K562 (cell line): Measurements from ENCODE around the gene RASIP1. TPM values are rescaled to one million over a fixed set of nuclear protein-coding genes. Genes with fewer than 3 reads are reported as not detected.

ENCODE experiments used
- ATAC-seq: fragments of 200-7000 bp; cut with Tn5 transposase; 3 replicates; pipeline ENCODE4 v1.9.1; 2020; ENCODE audit warnings: moderate library complexity
- BruUV-seq: library from RNA; stranded (reverse); fragments of 400-500 nt; replicated peaks from 2 replicates; lab custom pipeline; 2021; lab: Mats Ljungman, UMichigan
- CTCF ChIA-PET: fragments of 300-600 bp; formaldehyde crosslinking; extraction: SDS; loops from one replicate; lab custom pipeline; 2021; ENCODE audit warnings: low intra/inter-chr PET ratio; lab: Yijun Ruan, JAX
- POLR2A ChIA-PET: fragments of 300-600, 350-650 bp; sonication (Branson Sonifier 250); formaldehyde crosslinking; extraction: SDS; loops from one replicate; lab custom pipeline; 2021; ENCODE audit warnings: antibody characterized with exemption, inconsistent platforms; lab: Yijun Ruan, JAX
- DNase-seq, 4 experiments: peaks; one replicate each; pipeline versions ENCODE4 v3.0.0 to v3.0.0-alpha.2; 2011 to 2018; ENCODE audit warnings: low spot score in 3 of 4, mixed read lengths in 3 of 4; ENCODE audit errors: extremely low read depth in 1 of 4
- FAIRE-seq: peaks from 2 replicates; lab custom pipeline; 2011; peaks lifted over from hg19 to GRCh38; lab: Jason Lieb, UNC
- H2AFZ ChIP-seq: 2 replicates; pipeline ENCODE4 v1.6.0; 2011; ENCODE audit warnings: low read depth, low read length, control low read depth, inconsistent platforms
- H3K27ac ChIP-seq: fragments of 200-600 bp; 3 replicates; pipeline ENCODE4 v1.8.0; 2011; ENCODE audit warnings: low read depth, mild to moderate bottlenecking, control low read depth, inconsistent platforms, low read length, moderate library complexity, mixed read lengths; ENCODE audit errors: extremely low read depth
- H3K27me3 ChIP-seq, 2 experiments: fragments of 300-600 bp in 1 of 2; 2 replicates in 1 of 2; 3 replicates in 1 of 2; pipeline versions ENCODE4 v1.6.0 to v1.8.0; 2011; ENCODE audit warnings: inconsistent platforms in 2 of 2, low read length in 2 of 2, mild to moderate bottlenecking in 1 of 2, mixed read lengths in 1 of 2, moderate library complexity in 1 of 2; ENCODE audit not compliant: control insufficient read depth in 2 of 2, insufficient read depth in 2 of 2
- H3K36me3 ChIP-seq: fragments of 300-600 bp; 3 replicates; pipeline ENCODE4 v1.8.0; 2011; ENCODE audit warnings: mild to moderate bottlenecking, low read length, inconsistent platforms; ENCODE audit not compliant: control insufficient read depth, insufficient read depth
- H3K4me1 ChIP-seq, 2 experiments: fragments of 200-600 bp in 1 of 2; replicated peaks in 1 of 2; 2 replicates in 1 of 2; 3 replicates in 1 of 2; pipeline versions ENCODE4 v1.5.1 to v1.8.0; 2011; ENCODE audit warnings: inconsistent platforms in 2 of 2, low read length in 2 of 2, mild to moderate bottlenecking in 1 of 2, mixed read lengths in 1 of 2, moderate library complexity in 1 of 2; ENCODE audit not compliant: control insufficient read depth in 2 of 2, insufficient read depth in 2 of 2
- H3K4me2 ChIP-seq: 2 replicates; pipeline ENCODE4 v1.6.1; 2011; ENCODE audit warnings: low read length, control low read depth, inconsistent platforms, mixed read lengths; ENCODE audit not compliant: insufficient read depth
- H3K4me3 ChIP-seq: fragments of 200-600 bp; sonication (generic), shearing (Covaris generic); 2 replicates; pipeline ENCODE4 v1.5.1; 2016; ENCODE audit warnings: control low read depth, inconsistent platforms
- H3K79me2 ChIP-seq: fragments of 200-600 bp; 3 replicates; pipeline ENCODE4 v1.8.0; 2011; ENCODE audit warnings: low read length, inconsistent platforms; ENCODE audit not compliant: control insufficient read depth, insufficient read depth
- H3K9ac ChIP-seq, 2 experiments: 2 replicates each; pipeline versions ENCODE4 v1.6.0 to v1.6.1; 2011; ENCODE audit warnings: low read depth in 2 of 2, low read length in 2 of 2, control low read depth in 1 of 2, inconsistent platforms in 1 of 2, mild to moderate bottlenecking in 1 of 2, mixed read lengths in 1 of 2; ENCODE audit not compliant: insufficient read depth in 1 of 2
- H3K9me1 ChIP-seq: one replicate; pipeline ENCODE4 v1.6.0; 2011; ENCODE audit warnings: inconsistent platforms, mild to moderate bottlenecking, low read length, moderate library complexity; ENCODE audit not compliant: control insufficient read depth, insufficient read depth
- H3K9me3 ChIP-seq: replicated peaks from 2 replicates; pipeline ENCODE4 v1.5.1; 2011; ENCODE audit warnings: low read depth, low read length, inconsistent platforms; ENCODE audit not compliant: control insufficient read depth, insufficient read depth
- H4K20me1 ChIP-seq: replicated peaks from 2 replicates; pipeline ENCODE4 v1.6.1; 2011; ENCODE audit warnings: low read length, inconsistent platforms, mixed read lengths; ENCODE audit not compliant: control insufficient read depth, insufficient read depth
- CBX5 ChIP-seq: IDR thresholded peaks from 2 replicates; pipeline ENCODE4 v1.6.1; 2014; ENCODE audit warnings: low read depth, borderline replicate concordance
- DNMT1 ChIP-seq: fragments of 450-650 bp; IDR thresholded peaks from 2 replicates; pipeline ENCODE4 v1.6.1; 2016; ENCODE audit warnings: antibody characterized with exemption, mild to moderate bottlenecking
- HINFP ChIP-seq: fragments of 450-650 bp; conservative IDR thresholded peaks from 2 replicates; pipeline ENCODE4 v1.6.1; 2016; ENCODE audit warnings: missing genetic modification characterization, low read depth, mild to moderate bottlenecking, control low read depth, missing compliant biosample characterization
- KAT2B ChIP-seq: IDR thresholded peaks from one replicate; pipeline ENCODE4 v1.6.1; 2012; ENCODE audit warnings: low read depth, mild to moderate bottlenecking, control low read depth, inconsistent platforms, low read length, moderate library complexity
- KDM2B ChIP-seq: fragments of 250-450 bp; sonication (Bioruptor Pico); IDR thresholded peaks from 2 replicates; pipeline ENCODE4 v1.8.0; 2021; ENCODE audit warnings: mild to moderate bottlenecking, moderate library complexity
- MEIS2 ChIP-seq: fragments of 450-650 bp; IDR thresholded peaks from 2 replicates; pipeline ENCODE4 v1.6.1; 2014; ENCODE audit warnings: mild to moderate bottlenecking; ENCODE audit not compliant: partially characterized antibody
- MXI1 ChIP-seq: IDR thresholded peaks from 2 replicates; pipeline ENCODE4 v1.6.1; 2011; ENCODE audit warnings: low read depth, mild to moderate bottlenecking, improper control_type of control experiment, low read length
- NCOA1 ChIP-seq: fragments of 450-650 bp; IDR thresholded peaks from 2 replicates; pipeline ENCODE4 v1.6.1; 2016; ENCODE audit warnings: low read depth
- PATZ1 ChIP-seq: fragments of 250-450 bp; sonication (Bioruptor Pico); IDR thresholded peaks from 2 replicates; pipeline ENCODE4 v1.5.0; 2020; ENCODE audit warnings: mild to moderate bottlenecking, borderline replicate concordance
- PHF21A ChIP-seq: fragments of 450-650 bp; IDR thresholded peaks from 2 replicates; pipeline ENCODE4 v1.6.1; 2017; ENCODE audit warnings: low read depth, borderline replicate concordance
- POLR3A ChIP-seq: IDR thresholded peaks from 2 replicates; pipeline ENCODE4 v1.6.1; 2011; ENCODE audit warnings: borderline replicate concordance, mild to moderate bottlenecking, moderate library complexity; ENCODE audit not compliant: insufficient read length, insufficient read depth; ENCODE audit errors: extremely low read depth
- RB1 ChIP-seq: fragments of 450-650 bp; IDR thresholded peaks from 2 replicates; pipeline ENCODE4 v1.6.1; 2017; ENCODE audit warnings: low read depth, mild to moderate bottlenecking
- SETDB1 ChIP-seq: IDR thresholded peaks from one replicate; pipeline ENCODE4 v1.6.1; 2012; ENCODE audit warnings: low read length, control low read depth, inconsistent platforms
- SRSF1 ChIP-seq: fragments of 200-400 bp; formaldehyde crosslinking; IDR thresholded peaks from 2 replicates; pipeline ENCODE4 v1.6.1; 2017; ENCODE audit warnings: mild to moderate bottlenecking, low read depth, low read length, moderate library complexity
- YY1 ChIP-seq, 3 experiments: IDR thresholded peaks; 2 replicates each; pipeline ENCODE4 v1.6.1; 2011; ENCODE audit warnings: low read length in 2 of 3, mild to moderate bottlenecking in 2 of 3, moderate library complexity in 2 of 3, borderline replicate concordance in 1 of 3, control low read depth in 1 of 3, low read depth in 1 of 3; ENCODE audit not compliant: insufficient read depth in 3 of 3, insufficient replicate concordance in 2 of 3, control insufficient read depth in 1 of 3, insufficient read length in 1 of 3; ENCODE audit errors: extremely low read depth in 1 of 3
- ZBED1 ChIP-seq: IDR thresholded peaks from 2 replicates; pipeline ENCODE4 v1.6.1; 2014
- ZBTB7A ChIP-seq: IDR thresholded peaks from 2 replicates; pipeline ENCODE4 v1.6.1; 2011; ENCODE audit warnings: low read depth, mild to moderate bottlenecking, low read length, moderate library complexity, borderline replicate concordance; ENCODE audit not compliant: control insufficient read depth
- ZNF239 ChIP-seq: fragments of 250-450 bp; sonication (Bioruptor Pico); IDR thresholded peaks from 2 replicates; pipeline ENCODE4 v1.4.0; 2020; ENCODE audit warnings: mild to moderate bottlenecking
- ZNF785 ChIP-seq: fragments of 250-450 bp; sonication (Bioruptor Pico); IDR thresholded peaks from 2 replicates; pipeline ENCODE4 v1.4.0; 2020; ENCODE audit warnings: mild to moderate bottlenecking
- ZZZ3 ChIP-seq: fragments of 450-650 bp; IDR thresholded peaks from 2 replicates; pipeline ENCODE4 v1.6.1; 2016; ENCODE audit warnings: antibody characterized with exemption, mild to moderate bottlenecking, moderate library complexity
- WGBS: fragments of 100-300 bp; shearing (Covaris generic); methylation state at CpG from one replicate; pipeline ENCODE4 v1.1.6; 2016; ENCODE audit warnings: low coverage, mixed read lengths; ENCODE audit not compliant: insufficient coverage; ENCODE audit errors: missing lambda C conversion rate; 5-methylcytosine and 5-hydroxymethylcytosine counted together
- in situ Hi-C: fragments of 300-500 bp; cut with MboI; formaldehyde crosslinking; loops from 4 replicates; pipeline ENCODE4 v1.15.0; 2018; ENCODE audit warnings: inconsistent platforms, mixed read lengths
- intact Hi-C: fragments of 100-400 bp; cut with micrococcal nuclease; formaldehyde crosslinking; loops from 2 replicates; pipeline ENCODE4 v1.14.2; 2022
- polyA plus RNA-seq, 8 experiments: library from polyadenylated mRNA; depleted of rRNA in 4 of 8; stranded (reverse) in 5 of 8; unstranded in 3 of 8; fragments of >200 nt; fragmentation: Nextera tagmentation in 2 of 8; fragmentation: Illumina TruSeq in 1 of 8; extraction: Ambion mirVana in 2 of 8; extraction: Trizol in 1 of 8; gene quantifications; 2 replicates each; pipeline versions ENCODE4 v1.2.1 to v1.2.3, GENCODE V29; 2011 to 2014; ENCODE audit warnings: inconsistent platforms in 1 of 8, missing spikeins in 1 of 8
- total RNA-seq, 7 experiments: library from RNA; depleted of rRNA in 6 of 7; stranded (reverse); fragments of >200 nt in 6 of 7; fragmentation: Illumina TruSeq in 2 of 7; extraction: Trizol in 2 of 7; gene quantifications; 2 replicates each; pipeline versions ENCODE4 v1.2.1 to v1.2.3, GENCODE V29; 2011 to 2021; ENCODE audit warnings: low replicate concordance in 1 of 7

Gene RASIP1
- total and polyA plus RNA-seq, 9 of the 15 experiments (the other 6 are each of a cell fraction or from before 2014, with no cell fraction given) = 0.20 to 4.7 (median 1.5) TPM

- POLR2A ChIA-PET = interaction anchor here (0.6 to 1.1 kb wide), 3 partner anchors 43 to 313 kb away, joined by 3 to 4 read pairs (median 3); partner anchors contain the start of genes BCAT2 and RUVBL2
- TF ChIP-seq YY1 (IDR thresholded peaks at IDR 0.05; ENCODE audit: borderline replicate concordance in 1 of 3, control insufficient read depth in 1 of 3, extremely low read depth in 1 of 3, insufficient read depth in 3 of 3, insufficient read length in 1 of 3, insufficient replicate concordance in 2 of 3, low read depth in 1 of 3, low read length in 2 of 3) (no peak), POLR3A (no peak), SRSF1 (no peak), RB1 (no peak), CBX5 (no peak), PHF21A (no peak), SETDB1 (peak; percentile 48), ZNF785 (CRISPR knock-in tag) (no peak), KDM2B (CRISPR knock-in tag) (no peak), NCOA1 (no peak), ZNF239 (no peak), KAT2B (no peak), ZBTB7A (no peak), PATZ1 (CRISPR knock-in tag) (no peak), DNMT1 (no peak), ZZZ3 (no peak), MXI1 (no peak), MEIS2 (no peak), HINFP (tag) (no peak), ZBED1 (no peak)
Observed at GRCh38 chr19:48681127-48681470, 59.3 kb downstream of the RASIP1 start.

More at GRCh38 chr19:48681127-48681470, 59.3 kb downstream of the RASIP1 start:
- H3K4me3 ChIP-seq = no peak overlapping the region
- 22% methylated on average over 7 of the region's 7 CpGs for WGBS
- no peaks in the 10 kb centered on the region for H4K20me1 ChIP-seq
- H2AFZ ChIP-seq = peak overlapping the region; percentile 64
- peak overlapping the region in 1 of 2 experiments; percentile 72; a peak in 1 of 4 replicates for H3K9ac ChIP-seq
- DNase-seq (peak in 3 of 4 experiments; percentile 34 to 64 (median 44)), ATAC-seq (peak; percentile 72), FAIRE-seq (peak; percentile 82)
- H3K27ac ChIP-seq = no peak overlapping the region
- no peaks in the 10 kb centered on the region for H3K79me2 ChIP-seq
- no peaks in the 10 kb centered on the region for H3K27me3 ChIP-seq
- intact Hi-C loops = no loop called here
- H3K4me2 ChIP-seq = no peak overlapping the region
- H3K9me1 ChIP-seq = no peaks in the 10 kb centered on the region
- H3K9me3 ChIP-seq = no peaks in the 10 kb centered on the region
- CTCF ChIA-PET = no interaction called here
- no peaks in the 10 kb centered on the region for H3K36me3 ChIP-seq
- in situ Hi-C loops = no loop called here
- peaks cover 22 to 53% of the 10 kb centered on the region in 2 experiments for H3K4me1 ChIP-seq
- no TSS peak for BruUV-seq
